LNCaP clone FGC (cell line): ENCODE results near the gene SERPINB13.

Experiments
- DNase-seq: peaks from one replicate; pipeline ENCODE4 v3.0.0-alpha.2; 2011; ENCODE audit warnings: low read depth
- H3K4me3 ChIP-seq: 2 replicates; pipeline ENCODE4 v1.5.1; 2011; ENCODE audit warnings: mild to moderate bottlenecking, low read depth, low read length, control low read depth
- TF ChIP-seq, protein P1 (sequence below): IDR thresholded peaks from 2 replicates; pipeline ENCODE4 v1.5.1; 2012; ENCODE audit warnings: mild to moderate bottlenecking; ENCODE audit not compliant: control insufficient read depth, insufficient read depth; ENCODE audit errors: extremely low read depth

The SERPINB13 gene

GRCh38 chr18:63586431-63586830, 712 bp upstream of the SERPINB13 start:
- TF ChIP-seq, protein P1, sequence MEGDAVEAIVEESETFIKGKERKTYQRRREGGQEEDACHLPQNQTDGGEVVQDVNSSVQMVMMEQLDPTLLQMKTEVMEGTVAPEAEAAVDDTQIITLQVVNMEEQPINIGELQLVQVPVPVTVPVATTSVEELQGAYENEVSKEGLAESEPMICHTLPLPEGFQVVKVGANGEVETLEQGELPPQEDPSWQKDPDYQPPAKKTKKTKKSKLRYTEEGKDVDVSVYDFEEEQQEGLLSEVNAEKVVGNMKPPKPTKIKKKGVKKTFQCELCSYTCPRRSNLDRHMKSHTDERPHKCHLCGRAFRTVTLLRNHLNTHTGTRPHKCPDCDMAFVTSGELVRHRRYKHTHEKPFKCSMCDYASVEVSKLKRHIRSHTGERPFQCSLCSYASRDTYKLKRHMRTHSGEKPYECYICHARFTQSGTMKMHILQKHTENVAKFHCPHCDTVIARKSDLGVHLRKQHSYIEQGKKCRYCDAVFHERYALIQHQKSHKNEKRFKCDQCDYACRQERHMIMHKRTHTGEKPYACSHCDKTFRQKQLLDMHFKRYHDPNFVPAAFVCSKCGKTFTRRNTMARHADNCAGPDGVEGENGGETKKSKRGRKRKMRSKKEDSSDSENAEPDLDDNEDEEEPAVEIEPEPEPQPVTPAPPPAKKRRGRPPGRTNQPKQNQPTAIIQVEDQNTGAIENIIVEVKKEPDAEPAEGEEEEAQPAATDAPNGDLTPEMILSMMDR = no peak
- no peak overlapping the region for H3K4me3 ChIP-seq
- no peak for DNase-seq

- no peak for DNase-seq
- TF ChIP-seq, protein P1 = no peak
- H3K4me3 ChIP-seq = no peak overlapping the region
These were observed 1.8 kb downstream of the SERPINB13 start for GRCh38 chr18:63588909-63589308.

DNA sequence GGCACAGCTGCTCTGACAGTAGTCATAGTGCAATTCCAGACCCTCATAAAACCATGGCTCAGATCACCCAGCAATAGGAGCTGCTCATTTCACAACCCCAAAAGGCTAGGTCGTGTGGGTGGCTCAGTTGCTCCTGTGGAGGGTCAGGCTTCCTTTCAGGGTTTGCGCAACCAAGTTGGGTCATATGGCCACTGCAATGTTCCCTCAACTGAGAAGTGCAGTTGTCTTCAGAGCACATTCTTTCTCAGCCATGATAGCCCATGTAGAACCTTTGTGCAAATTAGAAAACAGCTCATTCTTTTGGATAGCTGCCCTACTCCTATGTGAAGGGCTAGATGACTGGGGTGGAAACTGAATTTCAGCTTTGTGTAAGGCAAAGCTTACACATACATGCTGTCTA, 3.2 kb downstream of the SERPINB13 start:
- H3K4me3 ChIP-seq = no peak overlapping the region
- DNase-seq = no peak
- TF ChIP-seq, protein P1 = no peak

GRCh38 chr18:63590966-63591695, 4.0 kb downstream of the SERPINB13 start:
- no peak overlapping the region for H3K4me3 ChIP-seq
- DNase-seq = no peak
- TF ChIP-seq, protein P1 = no peak

DNA sequence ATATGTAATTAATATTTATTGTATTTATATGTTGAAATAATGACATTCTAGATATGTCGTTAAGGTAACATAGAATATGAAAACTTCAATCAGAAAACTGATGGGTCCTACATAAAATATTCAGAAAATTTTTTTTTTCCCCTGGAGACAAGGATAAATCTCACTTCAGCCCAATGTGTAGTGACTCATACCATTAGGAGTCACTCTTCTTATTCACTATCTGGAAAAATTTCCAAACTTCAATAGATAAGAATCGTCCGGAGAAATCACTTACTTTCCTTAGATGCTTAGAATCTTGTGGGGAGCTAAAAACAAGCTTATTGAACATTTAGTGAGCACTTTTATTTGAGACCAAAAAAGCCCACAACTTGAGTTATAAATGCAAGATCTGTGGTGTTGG, 4.6 kb downstream of the SERPINB13 start:
- no peak for DNase-seq
- H3K4me3 ChIP-seq = no peak overlapping the region
- TF ChIP-seq, protein P1 = no peak

DNA sequence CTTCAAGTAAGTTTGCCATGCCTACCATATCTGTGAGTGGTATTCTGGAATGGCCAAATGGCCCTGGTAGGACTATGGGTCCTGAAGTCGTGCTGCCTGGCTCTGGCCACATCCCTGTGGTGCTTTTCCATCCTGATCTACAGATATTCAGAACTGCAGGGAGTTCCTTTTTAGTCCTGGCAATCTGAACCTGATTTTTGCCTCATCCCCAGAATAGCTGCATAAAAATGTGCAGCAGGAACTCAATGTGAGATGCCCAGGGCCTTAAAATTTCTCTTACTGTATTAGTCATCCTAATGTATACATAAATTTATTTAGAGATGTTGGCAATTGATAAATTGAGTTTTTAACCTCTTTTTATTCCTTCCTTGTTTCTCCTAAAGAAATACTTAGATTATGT, 5.3 kb downstream of the SERPINB13 start:
- DNase-seq = no peak
- no peak overlapping the region for H3K4me3 ChIP-seq
- TF ChIP-seq, protein P1 = no peak

- no peak for DNase-seq
- TF ChIP-seq, protein P1 = no peak
- H3K4me3 ChIP-seq = no peak overlapping the region
These were observed 9.8 kb downstream of the SERPINB13 start for GRCh38 chr18:63596964-63597363.
